Esophagus (tissue), 2 donors: Measurements from ENCODE around the gene FUT8. TPM values are rescaled to one million over a fixed set of nuclear protein-coding genes. Genes with fewer than 3 reads are reported as not detected.

Experiments
- H3K27ac ChIP-seq, 2 donors: one replicate each; pipeline ENCODE4 v1.5.1; 2013; ENCODE audit warnings: low read depth in 2 of 2, mild to moderate bottlenecking in 2 of 2, inconsistent platforms in 1 of 2, low read length in 1 of 2, moderate library complexity in 1 of 2
- H3K27me3 ChIP-seq, 2 donors: one replicate each; pipeline ENCODE4 v1.6.1; 2013; ENCODE audit warnings: low read length in 2 of 2, control low read depth in 1 of 2, mild to moderate bottlenecking in 1 of 2; ENCODE audit not compliant: insufficient read depth in 2 of 2, control insufficient read depth in 1 of 2
- H3K36me3 ChIP-seq, 2 donors: one replicate each; pipeline ENCODE4 v1.6.1; 2013; ENCODE audit warnings: low read length in 1 of 2; ENCODE audit not compliant: control insufficient read depth in 2 of 2, insufficient read depth in 2 of 2
- H3K4me1 ChIP-seq, 2 donors: one replicate each; pipeline ENCODE4 v1.6.1; 2013; ENCODE audit warnings: low read length in 1 of 2; ENCODE audit not compliant: control insufficient read depth in 2 of 2, insufficient read depth in 2 of 2
- H3K4me3 ChIP-seq, 2 donors: one replicate each; pipeline ENCODE4 v1.5.1; 2013; ENCODE audit warnings: low read length in 2 of 2, mild to moderate bottlenecking in 2 of 2, low read depth in 1 of 2, moderate library complexity in 1 of 2
- H3K9me3 ChIP-seq, 2 donors: one replicate each; pipeline ENCODE4 v1.6.1; 2013; ENCODE audit warnings: mild to moderate bottlenecking in 2 of 2, low read depth in 1 of 2, low read length in 1 of 2, moderate library complexity in 1 of 2; ENCODE audit not compliant: control insufficient read depth in 2 of 2, insufficient read depth in 1 of 2
- WGBS, 2 donors: extraction: QIAGEN DNeasy Blood & Tissue Kit; methylation state at CpG; one replicate each; pipeline ENCODE4 v1.1.7; 2013; 5-methylcytosine and 5-hydroxymethylcytosine counted together
- polyA plus RNA-seq, 2 donors: library from polyadenylated mRNA; stranded (reverse); fragments of 200-250 nt; gene quantifications; one replicate each; pipeline ENCODE4 v1.2.3, GENCODE V29; 2013
- donor health status: healthy with polysubstance abuse.
- donor health status: Bipolar disorder and iron deficiency.

FUT8 gene
- polyA plus RNA-seq, 2 donors = 2.5 to 3.4 TPM

GRCh38 chr14:65478596-65478995, 66.1 kb downstream of the FUT8 start:
- H3K27me3 ChIP-seq = no peaks in the 10 kb centered on the region
- WGBS, 2 donors = 26 to 40% methylated on average over 1 of the region's 1 CpG
- H3K36me3 ChIP-seq = no peaks in the 10 kb centered on the region
- no peak overlapping the region for H3K27ac ChIP-seq
- no peak overlapping the region for H3K4me3 ChIP-seq
- no peaks in the 10 kb centered on the region for H3K9me3 ChIP-seq
- no peaks in the 10 kb centered on the region for H3K4me1 ChIP-seq

GRCh38 chr14:65479386-65479785, 66.9 kb downstream of the FUT8 start:
- no peaks in the 10 kb centered on the region for H3K9me3 ChIP-seq
- H3K27ac ChIP-seq = no peak overlapping the region
- no peaks in the 10 kb centered on the region for H3K27me3 ChIP-seq
- 92 to 95% methylated on average over 2 of the region's 2 CpGs for WGBS, 2 donors
- H3K4me3 ChIP-seq = no peak overlapping the region
- no peaks in the 10 kb centered on the region for H3K4me1 ChIP-seq
- no peaks in the 10 kb centered on the region for H3K36me3 ChIP-seq

- H3K9me3 ChIP-seq = no peaks in the 10 kb centered on the region
- H3K36me3 ChIP-seq = no peaks in the 10 kb centered on the region
- H3K4me3 ChIP-seq = no peak overlapping the region
- no peaks in the 10 kb centered on the region for H3K27me3 ChIP-seq
- 69 to 70% methylated on average over 4 of the region's 4 CpGs for WGBS, 2 donors
- H3K27ac ChIP-seq = no peak overlapping the region
- no peaks in the 10 kb centered on the region for H3K4me1 ChIP-seq
Measured at GRCh38 chr14:65482757-65483438, 70.4 kb downstream of the FUT8 start.

DNA sequence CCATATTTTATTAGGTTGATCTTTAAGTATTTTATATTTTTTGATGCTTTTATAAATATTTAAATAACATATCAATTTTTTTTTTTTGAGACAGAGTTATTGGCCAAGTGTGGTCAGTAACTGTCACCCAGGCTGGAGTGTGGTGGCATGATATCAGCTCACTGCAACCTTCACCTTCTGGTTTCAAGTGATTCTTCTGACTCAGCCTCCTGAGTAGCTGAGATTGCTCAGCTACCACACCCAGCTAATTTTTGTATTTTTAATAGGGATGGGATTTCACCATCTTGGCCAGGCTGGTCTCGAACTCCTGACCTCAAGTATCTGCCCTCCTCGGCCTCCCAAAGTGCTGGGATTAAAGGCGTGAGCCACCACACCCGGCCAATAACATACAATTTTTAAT, 71.1 kb downstream of the FUT8 start:
- H3K36me3 ChIP-seq = no peaks in the 10 kb centered on the region
- H3K4me3 ChIP-seq = no peak overlapping the region
- no peaks in the 10 kb centered on the region for H3K27me3 ChIP-seq
- WGBS, 2 donors = 88 to 90% methylated on average over 4 of the region's 4 CpGs
- H3K27ac ChIP-seq = no peak overlapping the region
- no peaks in the 10 kb centered on the region for H3K4me1 ChIP-seq
- no peaks in the 10 kb centered on the region for H3K9me3 ChIP-seq

- no peaks in the 10 kb centered on the region for H3K36me3 ChIP-seq
- 85 to 90% methylated on average over 3 of the region's 3 CpGs for WGBS, 2 donors
- no peak overlapping the region for H3K4me3 ChIP-seq
- no peaks in the 10 kb centered on the region for H3K9me3 ChIP-seq
- H3K4me1 ChIP-seq = no peaks in the 10 kb centered on the region
- H3K27ac ChIP-seq = no peak overlapping the region
- H3K27me3 ChIP-seq = no peaks in the 10 kb centered on the region
Measured at GRCh38 chr14:65485516-65485915, 73.0 kb downstream of the FUT8 start.

- Histone ChIP-seq H3K4me1 (no peaks in the 10 kb centered on the region), H3K27me3 (no peaks in the 10 kb centered on the region), H3K27ac (no peak overlapping the region), H3K36me3 (no peaks in the 10 kb centered on the region), H3K9me3 (no peaks in the 10 kb centered on the region), H3K4me3 (no peak overlapping the region)
Measured at GRCh38 chr14:65486863-65487262, 74.3 kb downstream of the FUT8 start.

DNA sequence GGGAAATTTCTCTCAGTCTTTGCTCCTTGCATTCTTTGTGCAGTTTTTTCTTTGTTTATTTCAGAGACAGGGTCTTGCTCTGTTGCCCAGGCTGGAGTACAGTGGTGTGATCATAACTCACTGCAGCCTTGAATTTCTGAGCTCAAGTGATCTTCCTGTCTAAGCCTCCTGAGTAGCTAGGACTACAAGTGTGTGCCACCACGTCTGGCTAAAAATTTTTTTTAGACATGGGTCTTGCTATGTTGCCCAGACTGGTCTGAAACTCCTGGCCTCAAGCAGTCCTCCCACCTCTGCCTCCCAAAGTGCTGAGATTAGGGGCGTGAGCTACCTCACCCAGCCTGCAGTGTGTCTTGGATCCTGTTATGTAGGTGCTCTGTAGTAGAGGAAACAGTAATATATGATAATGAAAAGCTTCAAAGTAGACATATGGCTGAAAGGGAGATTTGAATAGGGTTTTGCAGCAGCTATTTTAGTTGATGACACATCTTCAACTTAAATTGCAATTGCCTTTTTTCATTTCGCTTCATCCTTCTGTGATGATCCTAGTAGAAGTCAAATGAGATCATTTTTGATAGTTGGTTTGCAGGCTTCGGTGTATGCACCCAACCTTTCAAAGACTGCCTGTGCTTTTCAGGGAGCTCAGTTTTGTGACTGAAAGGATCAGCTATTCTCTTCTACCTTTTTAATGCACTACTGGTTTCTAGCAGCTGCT, 75.4 kb downstream of the FUT8 start:
- Histone ChIP-seq H3K36me3 (no peaks in the 10 kb centered on the region), H3K9me3 (no peaks in the 10 kb centered on the region), H3K4me1 (no peaks in the 10 kb centered on the region), H3K4me3 (no peak overlapping the region), H3K27me3 (no peaks in the 10 kb centered on the region), H3K27ac (no peak overlapping the region)
- WGBS, 2 donors = 91 to 92% methylated on average over 4 of the region's 4 CpGs

GRCh38 chr14:65491274-65491673, 78.7 kb downstream of the FUT8 start:
- WGBS, 2 donors = 69 to 84% methylated on average over 1 of the region's 1 CpG

DNA sequence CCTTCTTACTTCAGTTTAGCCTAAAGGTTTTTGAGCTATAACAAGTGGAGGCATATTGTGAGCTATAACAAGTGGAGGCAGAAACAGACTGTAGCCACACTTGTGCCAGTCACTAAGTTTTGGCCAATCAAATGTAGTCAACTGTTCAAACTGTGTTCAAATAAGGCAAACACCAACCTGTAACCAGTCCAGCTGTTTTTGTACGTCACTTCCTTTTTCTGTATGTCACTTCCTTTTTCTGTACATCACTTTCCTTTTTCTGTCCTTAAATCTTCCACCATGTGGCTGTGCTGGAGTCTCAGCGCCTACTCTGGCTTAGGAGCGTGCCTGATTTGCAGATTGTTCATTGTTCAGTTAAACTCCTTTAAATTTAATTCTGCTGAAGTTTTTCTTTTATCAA, 79.7 kb downstream of the FUT8 start:
- no peak overlapping the region for H3K27ac ChIP-seq
- H3K36me3 ChIP-seq = no peaks in the 10 kb centered on the region
- no peaks in the 10 kb centered on the region for H3K27me3 ChIP-seq
- H3K9me3 ChIP-seq = no peaks in the 10 kb centered on the region
- WGBS, 2 donors = 92 to 95% methylated on average over 3 of the region's 3 CpGs
- H3K4me3 ChIP-seq = no peak overlapping the region
- no peaks in the 10 kb centered on the region for H3K4me1 ChIP-seq

More at GRCh38 chr14:65491274-65491673, 78.7 kb downstream of the FUT8 start:
- Histone ChIP-seq H3K4me3 (no peak overlapping the region), H3K9me3 (no peaks in the 10 kb centered on the region), H3K4me1 (no peaks in the 10 kb centered on the region), H3K27ac (no peak overlapping the region), H3K36me3 (no peaks in the 10 kb centered on the region), H3K27me3 (no peaks in the 10 kb centered on the region)

DNA sequence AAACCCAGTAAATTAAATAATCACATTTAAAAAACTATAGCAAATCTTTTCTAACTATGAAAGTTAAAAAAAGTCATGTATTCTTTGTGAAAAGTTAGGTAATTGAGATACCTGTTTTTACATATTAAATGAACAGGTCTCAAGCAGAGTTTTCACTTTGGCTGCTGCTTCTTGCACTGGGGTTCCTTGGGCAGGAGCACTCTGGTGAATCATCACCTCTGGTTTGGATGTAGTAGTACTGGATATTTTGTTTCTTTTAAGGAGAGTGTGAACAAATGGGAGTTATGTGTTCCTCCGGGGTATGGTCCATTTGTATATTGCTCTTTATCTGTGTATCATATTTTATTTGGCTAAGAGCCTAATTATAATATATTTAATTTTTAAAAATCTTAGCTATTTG, 82.7 kb downstream of the FUT8 start:
- no peaks in the 10 kb centered on the region for H3K4me1 ChIP-seq
- 80 to 88% methylated on average over 1 of the region's 1 CpG for WGBS, 2 donors
- no peak overlapping the region for H3K27ac ChIP-seq
- H3K4me3 ChIP-seq = no peak overlapping the region
- no peaks in the 10 kb centered on the region for H3K36me3 ChIP-seq
- no peaks in the 10 kb centered on the region for H3K27me3 ChIP-seq
- H3K9me3 ChIP-seq = no peaks in the 10 kb centered on the region
